Suppressor macrophage (primary cell): Measurements from ENCODE around the gene ARHGAP1.
"Not testable (repeated sequence)": the region's sequence is repeated elsewhere in the genome, so short reads cannot be mapped to it uniquely, and the experiment has no call there.

ENCODE experiments used
- DNase-seq, 4 experiments: peaks; one replicate each; pipeline ENCODE4 v3.0.0-alpha.2; 2020 to 2022

The ARHGAP1 gene

DNA sequence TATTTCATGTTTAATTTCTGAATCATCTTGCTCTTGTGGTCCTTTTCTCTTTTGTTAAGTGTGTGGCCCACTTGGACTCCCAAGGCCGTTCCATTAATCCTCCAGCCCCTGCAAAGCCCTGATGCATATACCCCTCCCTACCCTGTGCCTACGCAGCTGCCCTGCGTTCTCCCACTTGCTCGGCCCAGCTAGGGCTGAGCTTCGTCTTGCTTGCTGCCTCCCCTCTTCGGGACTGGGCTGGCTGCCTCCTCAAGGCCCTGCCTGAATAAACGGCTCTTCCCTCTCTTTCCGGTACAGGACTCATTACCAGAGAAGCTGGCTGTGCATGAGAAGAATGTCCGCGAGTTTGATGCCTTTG is 28.5 kb downstream of the ARHGAP1 start:
- DNase-seq, result no peak

DNA sequence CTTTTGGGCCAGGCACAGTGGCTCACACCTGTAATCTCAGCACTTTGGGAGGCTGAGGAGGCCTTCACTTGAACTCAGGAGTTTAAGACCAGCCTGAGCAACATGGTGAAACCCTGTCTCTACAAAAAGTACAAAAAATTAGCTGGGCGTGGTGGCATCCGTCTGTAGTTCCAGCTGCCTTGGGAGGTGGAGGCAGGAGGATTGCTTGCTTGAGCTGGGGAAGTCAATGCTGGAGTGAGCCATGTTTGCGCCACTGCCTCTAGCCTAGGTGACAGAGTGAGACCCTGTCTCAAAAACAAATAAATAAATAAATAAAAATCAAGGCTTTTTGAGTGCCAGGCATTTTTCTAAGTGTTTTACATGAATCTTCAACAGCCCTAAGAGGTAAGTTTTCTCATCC is 29.9 kb downstream of the ARHGAP1 start:
- not testable (repeated sequence) for DNase-seq

DNA sequence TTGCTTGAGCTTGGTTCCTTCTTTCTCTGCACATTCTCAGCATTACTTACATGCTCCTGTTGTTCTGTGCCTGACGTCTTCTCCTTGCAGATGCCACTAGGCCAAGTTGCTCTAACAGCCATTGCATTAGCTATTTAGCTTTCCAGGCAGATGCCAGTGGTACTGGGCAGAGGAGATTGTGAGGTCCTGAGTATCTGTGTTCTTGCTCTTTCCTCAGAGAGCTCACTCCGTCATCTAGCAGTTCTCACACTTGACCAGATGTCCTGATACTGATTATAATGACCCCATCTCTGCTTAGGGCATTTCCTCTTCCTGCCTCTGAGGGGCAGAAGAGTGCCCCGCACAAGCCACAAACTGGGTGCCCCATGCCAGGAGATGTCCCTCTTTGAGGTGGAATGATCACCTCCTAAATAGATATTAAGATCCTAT is 30.7 kb downstream of the ARHGAP1 start:
- DNase-seq, result peak; percentile 30 to 55 (median 44)

DNA sequence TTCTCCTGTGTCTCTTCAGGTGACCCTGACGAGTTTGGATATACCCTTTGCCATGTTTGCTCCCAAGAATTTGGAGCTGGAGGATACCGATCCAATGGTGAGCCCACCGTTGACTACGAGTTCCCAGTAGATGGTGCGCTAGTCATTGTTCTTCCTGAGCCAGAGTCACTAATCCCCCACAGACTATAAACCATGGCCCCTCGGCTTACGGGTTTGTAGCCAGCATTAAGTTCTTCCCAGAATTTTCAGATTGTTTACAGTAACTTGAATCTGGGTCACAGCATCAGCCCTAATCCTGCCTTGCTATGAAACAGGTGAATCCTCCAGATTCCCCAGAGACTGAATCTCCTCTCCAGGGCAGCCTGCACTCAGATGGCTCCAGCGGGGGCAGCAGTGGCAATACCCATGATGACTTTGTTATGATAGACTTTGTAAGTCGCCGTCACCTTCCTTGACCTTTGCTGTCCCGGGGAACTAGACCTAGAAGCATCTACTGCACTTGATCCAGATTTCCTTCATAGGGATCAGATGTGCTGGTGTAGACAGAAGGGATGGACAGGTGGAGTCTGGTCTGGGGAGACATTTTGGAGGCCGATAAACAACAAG is 31.8 kb downstream of the ARHGAP1 start:
- no peak for DNase-seq

DNA sequence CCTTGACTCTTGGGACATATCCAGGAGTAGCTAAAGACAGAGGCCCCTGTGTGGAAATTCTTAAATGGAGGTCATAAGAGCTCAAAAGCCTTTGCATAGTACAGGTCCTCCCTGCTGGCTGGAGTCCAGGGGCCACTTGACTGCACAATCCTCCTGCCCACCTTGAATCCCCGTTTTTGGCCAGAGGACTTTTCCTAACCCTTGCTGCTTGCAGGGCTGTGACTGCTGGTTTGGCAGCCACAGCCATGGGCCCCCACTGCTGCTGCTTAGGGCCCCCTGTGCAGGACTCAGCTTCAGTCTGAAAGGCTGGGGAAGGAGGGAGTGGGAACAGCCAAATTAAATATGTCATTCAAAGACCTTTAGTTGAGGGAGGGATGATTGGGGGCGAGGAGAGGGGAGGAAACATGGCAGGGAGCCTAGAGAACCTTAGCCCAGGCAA is 33.4 kb downstream of the ARHGAP1 start:
- DNase-seq, result no peak

DNA sequence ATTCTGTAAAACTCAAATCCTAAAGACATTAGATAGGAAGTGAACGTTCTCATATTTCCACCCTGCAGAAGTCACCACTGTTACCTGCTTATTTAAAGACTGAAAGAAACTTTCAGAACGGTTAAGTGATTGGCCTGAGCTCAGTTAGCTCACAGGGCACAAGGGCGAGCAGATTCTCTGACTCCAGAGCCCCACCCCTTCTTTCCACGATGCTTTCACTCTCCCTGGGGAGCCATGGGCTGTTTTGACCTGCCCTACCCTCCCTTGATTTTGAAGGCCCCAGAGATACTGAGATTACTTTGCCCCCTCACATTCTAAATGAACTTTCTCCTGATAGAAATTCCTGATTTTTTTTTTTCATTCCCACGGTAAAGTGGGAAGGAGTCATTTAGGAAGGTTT is 33.9 kb downstream of the ARHGAP1 start:
- no peak for DNase-seq

DNA sequence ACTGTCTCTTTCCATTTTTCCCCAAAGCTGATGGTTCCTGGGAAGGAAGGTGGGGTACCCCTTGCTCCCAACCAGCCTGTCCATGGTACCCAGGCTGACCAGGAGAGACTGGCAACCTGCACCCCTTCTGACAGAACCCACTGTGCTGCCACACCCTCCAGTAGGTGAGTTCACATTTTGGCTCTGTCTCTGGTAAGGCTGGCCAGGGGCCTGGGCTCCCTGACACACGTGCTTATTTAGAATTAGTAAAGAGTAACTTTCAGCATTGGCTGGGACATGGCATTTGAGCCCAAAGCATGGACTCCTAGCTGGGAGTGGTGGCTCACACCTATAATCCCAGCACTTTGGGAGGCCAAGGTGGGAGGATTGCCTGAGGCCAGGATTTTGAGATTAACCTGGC is 35.1 kb downstream of the ARHGAP1 start:
- no peak for DNase-seq

DNA sequence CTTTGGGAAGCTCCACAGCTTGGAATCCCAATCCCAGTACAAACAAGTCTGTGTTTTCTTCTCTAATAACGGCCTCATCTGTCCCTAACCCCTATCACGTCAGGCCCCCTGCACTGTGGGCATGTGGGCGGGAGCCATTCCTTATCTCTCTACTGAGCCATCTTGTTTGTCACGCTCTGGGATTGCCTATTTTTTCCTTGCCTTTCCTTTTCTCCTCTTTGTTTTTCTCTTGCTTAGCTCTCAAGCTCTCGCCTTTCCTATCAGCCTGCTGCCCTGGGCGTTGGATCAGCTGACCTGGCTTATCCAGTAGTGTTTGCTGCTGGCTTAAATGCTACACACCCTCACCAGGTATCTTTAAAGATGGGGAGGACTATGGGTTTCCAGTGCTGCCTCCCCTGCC is 35.8 kb downstream of the ARHGAP1 start:
- no peak for DNase-seq

DNA sequence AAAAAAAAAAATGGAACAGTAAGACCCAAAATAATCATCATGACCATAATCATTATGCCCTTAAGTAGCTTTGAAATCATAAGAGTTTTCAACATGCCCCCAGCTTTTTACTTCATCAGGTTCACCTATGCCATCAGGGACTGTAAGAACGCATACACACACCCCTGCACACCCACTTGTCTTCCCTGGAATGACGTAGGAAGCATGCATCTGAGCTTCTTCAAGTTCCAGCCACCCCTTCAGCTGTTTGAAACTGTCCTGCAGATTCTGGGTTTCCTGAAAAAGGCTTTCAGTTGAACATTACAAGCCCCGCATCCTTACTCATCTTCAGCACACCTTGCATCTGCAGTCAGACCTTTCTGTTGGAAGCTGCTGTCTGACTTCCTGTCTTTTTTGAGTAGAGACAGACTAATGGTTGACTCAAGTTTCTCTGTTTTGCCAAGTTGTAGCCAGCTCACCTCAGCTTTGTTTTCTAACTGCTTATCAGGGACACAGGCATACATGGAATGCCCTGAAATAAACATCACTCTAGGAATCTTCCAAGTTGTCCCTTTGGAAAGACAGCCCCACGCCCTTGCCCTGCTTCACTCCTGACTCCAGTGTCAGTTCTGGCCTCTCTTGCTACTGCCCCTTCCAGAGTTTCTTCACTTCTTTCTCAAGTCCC is 37.0 kb downstream of the ARHGAP1 start:
- DNase-seq, result no peak

DNA sequence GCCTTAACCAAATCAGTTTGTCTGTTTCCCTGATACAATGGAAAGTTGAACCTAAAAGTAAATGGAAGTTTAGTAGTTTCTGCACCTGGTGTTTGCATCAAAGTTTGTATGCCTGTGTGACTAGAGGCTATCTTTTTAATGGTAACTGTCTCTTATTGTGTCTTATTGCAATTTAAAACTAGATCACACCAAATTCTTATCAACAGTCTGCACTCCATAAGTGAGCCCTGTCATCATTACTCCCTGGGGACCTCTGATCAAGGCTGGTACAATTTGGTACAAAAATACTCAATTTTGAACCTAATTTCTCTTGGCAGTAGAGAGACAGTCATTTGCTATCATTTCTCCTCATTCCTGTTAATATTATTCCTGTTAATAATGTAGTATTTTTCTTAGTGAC is 38.1 kb downstream of the ARHGAP1 start:
- DNase-seq, result no peak

DNA sequence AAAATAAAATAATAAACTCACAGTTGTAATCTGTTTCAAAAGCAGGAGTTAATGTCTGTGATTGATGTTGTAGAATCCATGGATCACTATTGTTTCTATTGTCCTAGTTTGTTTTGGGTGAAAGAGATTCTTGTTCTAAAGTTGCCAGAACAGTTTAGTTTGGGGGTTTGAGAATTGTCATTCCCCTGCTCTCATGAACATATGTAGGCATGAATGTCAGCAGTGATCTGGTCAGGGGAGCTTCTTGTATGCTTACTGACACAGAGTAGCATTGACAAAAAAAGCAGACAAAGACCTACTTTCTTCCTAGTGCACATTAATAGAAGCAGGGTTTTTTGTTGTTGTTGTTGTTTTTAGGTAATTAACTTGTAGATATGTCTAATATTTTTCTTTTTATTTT is 38.6 kb downstream of the ARHGAP1 start:
- no peak for DNase-seq

DNA sequence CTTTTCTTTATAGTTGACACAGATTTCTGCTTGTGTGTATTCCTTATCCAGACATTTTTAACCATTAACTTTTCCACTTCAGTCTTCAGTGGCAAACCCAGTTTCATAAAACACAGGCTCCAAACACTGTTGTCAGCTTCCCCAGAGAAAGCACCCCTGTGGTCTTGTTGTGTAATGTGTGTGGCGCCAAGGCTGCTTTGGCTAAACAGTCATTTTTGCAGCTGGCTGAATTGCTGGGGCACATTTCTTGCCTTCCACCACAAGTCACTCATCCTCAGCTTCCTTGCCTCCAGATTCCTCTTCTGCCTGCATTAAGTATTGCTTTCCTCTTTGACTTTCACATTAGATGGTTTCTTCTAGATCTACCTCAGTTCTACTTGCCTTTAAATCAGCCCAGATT is 40.5 kb downstream of the ARHGAP1 start:
- peak; percentile 26 to 57 (median 50) for DNase-seq

DNA sequence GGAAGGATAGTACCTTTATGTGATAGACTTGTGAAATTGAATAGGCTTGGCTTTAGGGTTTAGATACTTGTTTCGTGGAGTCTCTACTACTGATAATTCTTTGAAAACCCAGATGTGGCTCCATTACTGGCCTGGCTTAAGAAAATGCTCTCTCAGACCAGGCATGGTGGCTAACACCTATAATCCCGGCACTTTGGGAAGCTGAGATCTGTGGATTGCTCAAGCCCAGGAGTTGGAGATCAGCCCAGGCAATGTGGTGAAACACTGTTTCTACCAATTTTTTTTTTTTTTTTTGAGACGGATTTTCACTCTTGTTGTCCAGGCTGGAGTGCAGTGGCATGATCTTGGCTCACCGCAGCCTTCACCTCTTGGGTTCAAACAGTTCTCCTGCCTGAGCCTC is 42.2 kb downstream of the ARHGAP1 start:
- no peak for DNase-seq

DNA sequence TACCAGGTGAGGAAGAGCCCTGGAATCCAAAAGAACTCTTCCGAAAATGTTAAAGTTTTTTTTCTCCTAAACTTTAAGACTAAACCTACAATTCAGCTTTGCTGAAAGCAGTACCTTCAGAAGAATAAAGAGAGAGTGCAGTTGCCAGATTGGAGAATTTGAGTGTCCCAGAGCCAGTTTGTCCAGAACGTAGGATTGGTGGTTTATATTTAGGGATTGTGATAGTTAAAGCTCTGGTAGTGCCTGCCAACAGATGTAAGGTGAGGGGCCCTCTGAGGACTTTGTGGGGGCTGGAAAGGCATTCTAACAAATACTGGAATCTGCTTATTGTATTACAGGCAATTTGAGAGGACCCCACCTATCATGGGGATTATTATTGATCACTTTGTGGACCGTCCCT is 43.2 kb downstream of the ARHGAP1 start:
- DNase-seq, result no peak

DNA sequence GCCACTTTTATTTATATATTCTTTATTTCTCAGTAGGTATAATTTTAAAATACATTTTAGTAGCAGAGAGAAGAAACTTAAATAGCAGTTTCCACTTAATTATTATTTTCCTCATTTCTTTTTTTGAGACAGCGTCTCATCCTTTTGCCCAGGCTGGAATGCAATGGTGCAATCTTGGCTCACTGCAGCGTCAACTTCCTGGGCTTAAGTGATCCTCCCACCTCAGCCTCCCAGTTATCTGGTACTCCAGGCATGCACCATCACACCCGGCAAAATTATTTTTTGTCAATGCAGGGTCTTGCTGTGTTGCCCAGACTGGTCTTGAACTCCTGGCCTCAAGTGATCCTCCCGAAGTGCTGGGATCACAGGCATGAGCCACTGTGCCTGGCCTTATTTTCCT is 44.8 kb downstream of the ARHGAP1 start:
- DNase-seq, result no peak

DNA sequence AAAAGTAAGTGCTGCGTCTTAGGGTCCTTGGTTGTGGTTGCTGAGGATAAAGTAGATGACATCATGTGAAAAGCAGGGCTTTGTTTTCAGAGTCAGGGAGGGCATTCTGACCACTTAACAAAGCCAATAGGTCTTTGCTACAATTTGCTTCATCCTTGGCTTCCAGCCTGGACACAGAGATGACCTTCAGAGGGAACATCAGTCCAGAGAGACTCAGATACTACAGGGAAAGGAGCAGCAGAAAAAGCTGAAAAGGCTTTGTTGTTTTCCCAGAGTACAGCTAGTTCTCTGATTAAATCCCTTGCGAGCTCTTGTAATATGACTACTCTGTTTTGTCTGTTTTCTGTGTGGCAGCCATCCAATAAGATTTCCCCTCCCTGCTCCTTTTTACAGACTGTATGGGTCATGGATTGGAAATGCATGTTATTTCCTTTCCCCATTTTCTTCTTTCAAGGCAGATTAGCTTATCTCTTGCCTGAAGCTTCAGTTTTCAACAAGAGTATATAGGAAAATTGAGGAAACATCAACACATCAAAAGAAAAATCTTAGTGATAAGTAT is 51.2 kb downstream of the ARHGAP1 start:
- no peak for DNase-seq

DNA sequence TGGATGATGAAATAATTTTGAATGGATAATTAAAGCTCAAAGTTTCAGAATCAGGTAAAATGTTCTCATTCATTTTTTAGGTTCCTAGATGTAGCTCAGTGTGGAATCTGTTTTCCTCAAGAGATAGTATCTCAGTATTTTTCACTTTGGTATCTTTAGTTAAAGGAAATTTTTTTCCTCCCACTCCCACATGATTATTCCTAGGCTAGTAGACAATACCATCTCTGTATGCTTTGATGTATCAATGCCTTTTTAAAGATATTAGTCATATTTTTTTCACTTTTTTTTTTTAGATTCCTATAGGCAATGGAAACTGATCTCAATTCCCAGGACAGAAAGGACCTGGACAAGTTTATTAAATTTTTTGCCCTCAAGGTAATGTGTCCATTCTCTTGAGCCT is 56.4 kb downstream of the ARHGAP1 start:
- DNase-seq, result no peak

DNA sequence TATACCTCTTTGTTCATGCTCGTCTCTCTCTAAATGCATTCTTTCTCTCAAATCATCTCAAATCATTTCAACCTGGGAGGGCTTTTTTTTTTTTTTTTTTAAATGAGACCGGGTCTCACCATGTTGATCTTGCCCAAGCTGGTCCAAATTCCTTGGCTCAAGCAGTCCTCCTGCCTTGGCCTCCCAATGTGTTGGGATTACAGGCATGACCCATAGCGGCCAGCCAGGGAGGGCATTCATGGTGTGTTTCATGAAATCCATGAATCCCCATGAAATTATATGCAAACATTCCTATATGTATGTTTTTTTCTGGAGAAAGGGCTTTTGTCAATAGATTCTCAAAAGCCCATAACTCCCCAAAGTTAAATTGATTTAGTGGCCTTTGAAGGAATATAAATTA is 56.9 kb downstream of the ARHGAP1 start:
- DNase-seq, result no peak

DNA sequence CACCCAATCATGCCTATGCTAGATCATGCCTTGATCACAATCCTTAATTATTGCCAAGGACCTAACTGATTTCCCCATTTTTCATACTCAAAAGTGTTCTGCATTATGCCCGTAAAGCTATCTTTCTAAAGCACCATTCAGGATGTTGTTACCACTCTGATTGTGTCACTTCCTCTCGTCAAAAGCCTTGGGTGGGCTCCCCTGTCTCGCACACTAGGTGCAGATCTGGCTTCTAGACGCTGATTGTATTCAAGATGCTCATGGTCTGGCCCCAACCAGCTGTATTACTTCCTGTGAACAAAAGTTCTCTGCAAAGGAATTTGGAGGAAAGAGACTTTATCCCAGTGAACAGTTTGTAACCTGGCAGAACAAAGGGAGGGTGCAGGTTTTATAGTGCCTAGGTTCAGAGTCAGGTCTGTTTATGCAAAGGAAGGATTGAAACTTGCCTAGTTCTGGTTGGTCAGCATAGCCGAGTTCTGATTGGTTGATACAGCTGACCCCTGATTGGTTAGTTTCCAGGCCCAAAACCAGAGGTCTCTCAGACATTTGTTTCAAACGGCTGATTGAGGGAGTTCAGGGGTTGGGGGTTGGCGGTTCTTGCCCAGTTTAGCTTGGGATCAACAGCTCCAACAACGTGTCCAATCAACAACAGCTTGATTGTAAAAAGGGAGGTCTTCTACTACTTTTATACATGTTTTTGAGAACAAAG is 57.6 kb downstream of the ARHGAP1 start:
- no peak for DNase-seq

DNA sequence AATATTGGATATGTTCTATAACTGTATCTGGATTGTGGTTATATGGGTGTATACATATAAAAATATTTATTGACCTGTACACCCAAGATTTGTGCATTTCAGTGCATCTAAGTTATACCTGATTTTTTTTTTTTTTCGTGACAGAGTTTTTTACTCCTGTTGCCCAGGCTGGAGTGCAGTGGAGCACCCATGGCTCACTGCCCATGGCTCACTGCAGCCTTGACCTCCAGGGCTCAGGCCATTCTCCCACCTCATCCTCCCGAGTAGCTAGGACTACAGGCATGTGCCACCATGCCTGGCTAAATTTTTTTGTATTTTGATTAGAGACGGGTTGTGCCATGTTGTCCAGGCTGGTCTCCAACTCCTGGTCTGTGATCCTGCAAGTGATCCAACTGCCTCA is 58.8 kb downstream of the ARHGAP1 start:
- DNase-seq, result no peak

DNA sequence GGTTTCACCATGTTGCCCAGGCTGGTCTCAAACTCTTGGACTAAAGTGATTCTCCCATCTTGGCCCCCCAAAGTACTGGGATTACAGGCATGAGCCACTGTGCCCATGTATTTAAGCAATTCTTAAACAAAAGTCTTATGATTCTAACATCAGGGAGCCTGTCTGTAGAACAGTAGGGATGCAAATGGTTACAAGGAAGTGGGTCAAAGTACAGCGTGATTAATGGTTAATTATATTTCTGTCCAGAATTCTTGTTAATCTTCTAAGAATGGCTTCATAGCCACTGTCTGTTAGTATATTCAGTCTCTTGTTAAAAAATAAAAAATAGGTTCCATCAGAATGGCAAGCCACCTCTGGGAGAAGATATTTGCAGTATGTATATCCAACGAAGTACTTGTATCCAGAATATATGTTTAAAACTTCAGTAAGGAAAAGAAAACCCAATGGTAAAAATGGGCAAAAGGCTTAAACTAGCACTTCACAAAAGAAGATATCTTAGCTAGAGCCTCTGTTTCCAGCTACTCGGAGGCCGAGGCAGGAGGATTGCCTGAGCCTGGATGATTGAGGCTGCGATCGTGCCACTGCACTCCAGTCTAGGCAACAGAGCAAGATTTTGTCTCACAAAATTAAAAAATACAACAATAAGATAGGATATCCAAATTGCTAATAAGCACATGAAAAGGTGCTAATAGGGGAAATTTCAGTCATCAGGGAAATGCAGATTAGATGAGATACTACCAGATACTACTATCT is 60.2 kb downstream of the ARHGAP1 start:
- DNase-seq, result no peak

DNA sequence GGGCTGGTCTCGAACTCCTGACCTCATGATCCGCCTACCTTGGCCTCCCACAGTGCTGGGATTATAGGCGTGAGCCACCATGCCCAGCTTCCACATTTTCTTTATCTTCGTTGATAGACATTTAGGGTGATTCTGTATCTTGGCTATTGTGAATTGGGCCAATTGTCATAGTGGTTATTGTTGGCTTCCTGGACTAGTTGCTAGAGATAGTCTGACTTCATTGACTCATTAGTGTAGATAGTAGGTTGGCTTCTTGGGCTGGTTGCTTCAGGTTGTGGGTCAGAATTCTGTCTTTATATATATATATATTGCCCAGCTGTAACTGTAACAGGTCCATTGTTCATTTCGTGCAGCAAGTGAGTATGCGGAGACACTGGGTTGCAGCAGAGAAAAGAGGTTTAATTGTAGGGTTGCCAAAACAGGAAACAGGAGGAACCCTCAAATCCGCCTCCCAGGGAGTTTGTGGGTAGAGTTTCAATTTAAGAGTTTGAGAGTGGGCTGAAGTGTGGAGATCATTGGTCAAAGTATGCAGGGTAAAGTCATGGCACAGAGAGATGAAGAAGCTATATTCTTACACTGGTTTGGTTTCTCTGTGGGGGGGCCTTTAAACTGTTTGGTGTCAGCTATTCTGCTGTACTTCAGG is 61.1 kb downstream of the ARHGAP1 start:
- peak in 3 of 4 experiments; percentile 19 to 29 (median 19) for DNase-seq

DNA sequence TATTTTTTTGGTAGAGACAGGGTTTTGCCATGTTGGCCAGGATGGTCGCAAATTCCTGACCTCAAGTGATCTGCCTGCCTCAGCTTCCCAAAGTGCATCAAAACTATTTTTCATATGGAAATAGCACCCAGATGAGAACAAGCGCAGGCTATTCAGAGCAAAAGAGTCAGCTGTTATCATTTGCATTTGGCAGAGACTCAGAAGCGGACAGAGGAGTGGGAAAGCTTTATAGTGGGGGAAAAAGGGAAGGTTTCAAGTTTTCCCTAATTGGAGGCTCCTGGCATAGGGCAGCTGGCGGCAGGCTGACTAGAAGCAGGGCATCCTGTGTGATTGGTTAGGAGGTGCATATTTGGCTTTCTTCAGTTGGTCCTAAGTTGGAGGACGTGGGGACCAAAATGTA is 62.9 kb downstream of the ARHGAP1 start:
- no peak for DNase-seq
